ENCODE results near the gene MGA.

DNA sequence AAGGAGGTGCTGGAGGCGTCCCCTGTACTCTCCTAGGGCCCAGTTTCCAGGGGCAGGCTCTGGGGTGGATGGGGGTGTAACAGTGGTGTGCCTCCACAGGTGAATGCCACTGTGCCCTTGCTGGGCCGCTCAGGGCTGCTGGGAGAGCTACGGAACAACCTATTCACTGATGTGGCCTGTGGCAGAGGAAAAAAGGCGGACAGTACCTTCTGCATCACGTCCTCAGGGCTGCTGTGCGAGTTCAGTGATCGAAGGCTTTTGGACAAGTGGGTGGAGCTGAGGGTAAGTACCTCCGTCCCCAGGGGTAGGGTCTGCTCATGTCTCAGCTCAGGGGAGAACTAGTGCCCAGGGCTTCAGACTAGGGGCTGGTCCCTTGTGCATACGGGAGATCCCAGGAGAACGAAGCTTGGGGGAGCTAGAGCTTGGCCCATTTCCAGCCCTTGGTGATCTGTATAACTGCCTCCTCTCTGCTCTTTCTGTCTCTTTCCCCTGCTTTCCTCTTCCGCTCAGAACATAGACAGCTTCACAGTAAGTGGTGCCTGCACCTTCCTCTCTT is 152.7 kb downstream of the MGA start:
- TF ChIP-seq POLR2A (IDR thresholded peaks at IDR 0.05; ENCODE audit: low read length): no peak
- no peak for TF ChIP-seq GATA1 (IDR thresholded peaks at IDR 0.05; ENCODE audit: low read depth, low read length)
